HG03159 (cell line): ENCODE data around the gene ANKRD23.

Experiments
- ATAC-seq: cut with Tn5 transposase; IDR thresholded peaks from one replicate; pipeline ENCODE4 v1.9.1; 2021; ENCODE audit warnings: mild to moderate bottlenecking, moderate library complexity; ENCODE audit not compliant: unreplicated experiment

Gene ANKRD23

DNA sequence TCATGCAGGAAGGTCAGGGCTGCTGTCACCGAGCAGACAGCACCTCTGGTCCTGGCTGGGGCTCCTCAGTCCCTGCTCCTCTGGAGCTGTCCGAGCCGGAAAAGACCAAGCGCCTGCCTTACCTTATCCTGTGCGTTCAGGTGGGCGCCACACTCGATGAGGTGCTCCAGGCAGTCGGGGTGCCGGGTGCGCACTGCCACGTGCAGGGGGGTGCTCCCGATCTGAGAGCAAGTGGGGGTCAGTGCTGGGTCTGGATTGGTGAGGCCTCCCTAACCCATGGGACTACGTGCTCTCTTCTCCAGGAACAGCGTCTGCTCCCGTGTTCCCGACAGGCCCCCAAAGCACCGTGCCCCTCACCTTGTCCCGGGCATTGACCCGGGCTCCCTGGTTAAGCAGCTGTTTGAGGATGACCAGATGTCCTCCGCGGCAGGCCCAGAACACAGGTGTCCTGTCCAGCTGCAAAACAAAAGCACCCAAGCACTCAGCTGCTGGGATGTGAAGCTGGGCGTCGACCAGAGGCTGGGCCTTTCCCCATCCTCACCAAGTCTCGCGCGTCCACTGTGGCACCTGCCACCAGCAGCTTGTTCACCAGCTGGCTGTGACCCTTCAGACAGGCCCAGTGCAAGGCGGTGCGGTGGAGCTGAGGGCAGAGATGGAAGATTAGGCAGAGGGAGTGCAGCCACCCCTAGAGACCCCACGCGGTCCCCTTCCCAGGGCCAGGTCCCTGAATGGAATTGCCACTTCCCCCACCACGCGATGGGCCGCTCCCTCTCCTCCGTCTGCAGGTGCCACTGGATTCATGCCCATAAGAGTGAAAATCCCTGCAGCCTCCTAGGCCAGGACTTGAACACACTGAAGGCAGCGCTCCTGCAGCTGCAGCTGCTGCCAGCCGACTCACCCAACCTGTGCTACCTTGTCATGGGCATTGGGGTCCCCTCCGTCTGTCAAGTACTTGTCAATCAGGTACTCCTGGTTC is 3.7 kb downstream of the ANKRD23 start:
- no peak for ATAC-seq

DNA sequence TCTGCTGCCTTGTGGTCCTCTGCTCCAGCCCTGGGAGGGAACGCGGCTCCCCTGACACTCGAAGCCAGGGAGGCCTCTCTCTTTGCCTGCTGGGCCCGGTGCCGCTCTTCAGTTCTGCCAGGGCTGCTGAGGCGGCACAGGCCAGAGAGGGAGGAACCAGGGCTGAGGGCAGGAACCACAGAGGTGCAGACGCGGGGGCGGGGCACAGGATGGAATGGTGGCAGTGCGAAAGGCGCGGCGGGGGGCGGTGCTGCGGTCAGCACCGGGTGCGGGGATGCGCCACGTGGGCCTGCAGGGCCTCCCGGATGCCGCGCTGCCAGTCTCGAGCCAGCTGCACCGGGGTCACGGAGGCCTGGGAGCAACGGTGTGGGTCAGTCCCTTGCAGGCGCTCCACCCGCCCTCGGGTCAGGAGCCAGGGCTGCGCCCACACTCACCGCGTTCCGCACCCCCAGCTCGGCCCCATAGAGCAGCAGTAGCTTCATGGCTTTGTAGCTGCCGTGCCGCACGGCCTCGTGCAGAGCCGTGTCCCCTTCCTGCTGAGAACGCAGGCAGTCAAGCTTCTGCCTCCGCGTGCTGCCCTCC is 4.4 kb downstream of the ANKRD23 start:
- peak; percentile 74 for ATAC-seq

DNA sequence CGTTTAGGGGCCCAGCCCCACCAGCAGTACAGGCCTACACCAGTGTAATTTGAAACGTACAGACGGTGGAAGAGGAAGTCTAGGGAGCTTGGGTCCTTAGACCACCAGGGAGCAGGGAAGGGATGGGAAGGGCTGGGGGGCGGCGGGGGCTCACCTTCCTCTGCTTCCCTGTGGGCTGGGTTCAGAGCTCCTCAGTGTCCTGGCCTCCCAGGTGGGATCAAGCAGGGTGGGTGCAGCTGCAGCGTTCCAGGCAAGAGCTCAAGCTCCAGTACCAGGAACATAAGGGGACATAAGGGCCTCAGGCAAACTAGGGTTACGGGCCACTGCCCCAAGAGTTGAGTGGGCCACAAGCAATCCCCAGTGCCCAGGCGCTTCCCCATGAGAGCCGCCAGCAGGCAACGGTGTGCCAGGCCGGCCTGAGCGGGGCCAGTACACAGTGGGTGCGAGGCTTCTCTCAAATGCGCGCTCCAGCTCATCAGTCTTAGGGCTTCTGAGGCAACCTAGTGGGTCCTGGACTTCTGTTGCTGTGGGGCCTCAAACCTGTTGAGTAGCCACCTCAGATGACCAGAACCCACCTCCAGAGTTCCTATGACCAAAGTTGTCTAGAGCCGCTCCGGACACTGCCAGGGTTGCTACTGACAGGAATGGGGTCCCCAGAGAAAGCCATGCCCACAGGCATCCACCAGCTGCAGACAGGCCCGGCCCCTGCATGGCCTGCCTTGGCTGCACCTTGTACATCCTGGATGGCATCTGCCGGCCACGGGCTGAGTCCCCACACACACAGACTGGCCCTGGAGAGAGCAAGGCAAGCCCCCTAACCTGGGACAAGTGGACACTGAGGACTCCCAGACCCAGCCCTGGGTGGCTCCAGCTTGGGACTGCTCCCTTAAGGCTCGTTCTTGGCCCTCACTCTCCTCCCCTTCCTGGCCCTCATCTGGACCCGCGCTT is 5.2 kb downstream of the ANKRD23 start:
- ATAC-seq = no peak

DNA sequence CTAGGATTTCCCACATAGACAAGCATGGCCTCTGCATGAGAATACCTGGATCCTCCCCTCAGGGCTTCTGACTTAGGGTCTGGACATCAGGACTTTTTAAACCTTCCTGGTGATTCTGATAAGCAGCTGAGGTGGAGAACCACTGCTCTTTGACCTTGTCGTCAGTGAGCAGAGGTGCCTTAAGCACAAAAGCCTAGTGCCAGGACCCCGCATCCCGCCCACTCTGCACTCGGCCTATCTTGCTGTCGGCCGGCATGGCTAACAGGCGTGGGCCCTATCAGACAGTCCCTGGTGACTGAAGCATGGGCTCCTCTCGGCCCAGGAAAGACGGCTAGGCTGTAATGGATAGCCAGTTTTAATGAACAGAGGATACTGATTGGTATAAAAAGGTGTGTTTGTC is 6.2 kb downstream of the ANKRD23 start:
- no peak for ATAC-seq

DNA sequence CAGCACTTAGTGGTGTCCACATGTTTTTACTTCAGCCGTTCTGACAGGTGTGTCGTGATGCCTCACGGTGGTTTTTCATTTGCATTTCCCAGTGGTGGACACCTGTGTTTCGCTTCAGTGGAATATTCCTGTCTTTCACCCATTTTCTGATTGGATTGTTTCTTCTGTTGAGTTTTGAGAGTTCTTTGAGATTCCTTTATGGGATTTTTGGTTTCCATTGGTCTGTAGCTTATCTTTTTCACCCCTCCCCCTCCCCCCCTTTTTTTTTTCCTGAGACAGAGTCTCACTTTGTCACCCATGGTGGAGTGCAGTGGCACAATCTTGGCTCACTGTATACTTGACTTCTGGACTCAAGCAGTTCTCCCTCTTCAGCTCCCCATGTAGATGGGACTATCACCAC is 8.0 kb downstream of the ANKRD23 start:
- no peak for ATAC-seq

DNA sequence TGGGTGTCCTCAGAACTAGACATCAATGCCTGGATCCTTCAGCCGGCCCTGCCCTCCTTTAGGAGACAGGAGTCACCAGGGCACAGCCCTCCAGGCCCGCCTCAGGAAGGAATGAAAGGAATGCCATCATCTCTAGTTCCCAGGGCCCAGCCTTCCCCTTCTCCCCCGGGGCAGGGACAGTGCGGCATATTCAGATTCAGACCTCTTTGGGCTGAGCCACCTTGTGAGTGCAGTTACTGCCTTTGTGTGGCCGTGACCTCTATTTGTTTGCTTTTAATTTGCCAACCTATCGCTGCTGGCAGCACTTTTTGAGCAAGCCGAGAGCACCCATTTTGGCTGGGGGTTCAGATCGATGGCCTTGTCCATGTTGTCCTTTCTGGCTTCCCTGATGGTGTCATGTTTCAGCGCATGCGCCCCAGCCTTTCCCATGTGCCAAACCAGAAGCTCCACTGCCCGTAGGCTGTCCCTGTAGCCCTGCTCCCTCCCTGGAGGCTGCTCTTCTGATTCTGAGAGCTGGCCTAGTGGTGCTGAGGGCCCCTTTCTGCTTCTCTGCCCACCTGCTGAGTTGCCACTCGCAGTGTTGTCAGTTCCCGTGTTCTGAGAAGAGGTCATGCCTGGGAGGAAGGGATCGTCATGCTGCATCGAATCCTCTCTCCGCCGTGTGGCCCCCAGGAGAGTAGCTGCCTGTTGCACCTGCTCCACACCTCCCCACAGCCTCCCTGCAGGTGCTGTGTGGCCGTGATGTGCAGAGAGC is 10.9 kb downstream of the ANKRD23 start:
- ATAC-seq = no peak

DNA sequence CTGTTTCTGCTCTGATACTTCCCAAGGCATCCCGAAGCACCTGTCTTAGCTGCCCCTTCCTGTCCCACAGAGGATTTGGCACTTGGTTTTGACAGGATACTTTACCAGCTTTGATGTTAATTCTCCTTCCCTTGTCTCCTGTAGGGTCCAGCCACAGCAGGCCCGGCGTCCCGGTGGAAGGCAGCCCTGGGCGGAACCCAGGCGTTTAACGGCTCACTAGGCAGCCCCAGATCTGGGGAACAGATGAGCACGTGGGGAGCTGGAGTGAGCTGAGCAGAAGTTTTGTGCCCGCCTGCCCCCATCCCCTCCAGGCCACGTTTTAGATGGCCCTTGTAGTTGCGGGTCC is 11.4 kb downstream of the ANKRD23 start:
- ATAC-seq = no peak

DNA sequence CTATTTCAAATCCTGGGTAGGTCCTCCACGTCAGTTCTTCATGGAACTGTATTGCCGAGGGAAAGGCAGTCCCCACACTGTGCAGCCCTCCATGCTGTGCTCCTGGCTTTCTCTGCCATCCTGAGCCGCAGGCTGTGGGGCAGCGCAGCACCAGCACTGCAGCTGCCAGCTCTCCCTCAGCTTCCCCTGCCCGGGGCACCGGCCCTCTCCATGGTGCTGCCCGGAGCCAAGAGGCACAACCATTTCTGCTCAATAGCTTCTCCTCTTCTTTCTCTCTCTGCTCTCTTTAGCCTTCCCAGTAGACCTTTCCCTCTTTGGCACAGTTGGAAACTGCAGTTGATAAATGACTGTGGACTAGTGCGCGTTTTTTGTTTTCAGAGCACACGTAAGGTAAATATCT is 12.1 kb downstream of the ANKRD23 start:
- ATAC-seq = no peak

DNA sequence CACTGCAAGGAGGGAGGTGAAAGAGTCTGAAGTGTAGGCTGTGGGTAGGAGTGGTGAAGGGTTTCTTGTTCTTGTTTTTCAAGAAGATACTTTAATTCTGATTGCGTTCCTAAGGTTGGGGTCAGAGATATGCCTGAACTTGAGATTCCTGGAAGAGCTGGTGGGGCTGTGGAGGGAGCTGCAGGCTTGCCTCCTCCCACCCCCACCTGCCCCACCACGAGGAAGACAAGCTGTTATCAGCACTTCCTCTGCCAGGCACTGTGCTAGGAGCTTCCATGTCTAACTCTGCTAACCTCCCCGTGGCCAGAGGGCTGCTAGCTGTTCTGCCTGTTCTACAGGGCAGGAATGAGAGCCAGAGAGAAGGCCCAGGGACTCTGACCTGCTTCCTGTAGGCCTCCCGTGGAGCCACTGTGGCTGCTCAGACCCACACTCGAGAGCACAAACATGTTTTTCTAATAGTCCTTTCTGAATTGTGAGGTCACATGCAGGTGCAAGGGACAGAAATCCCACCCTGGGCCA is 13.7 kb downstream of the ANKRD23 start:
- ATAC-seq = no peak

DNA sequence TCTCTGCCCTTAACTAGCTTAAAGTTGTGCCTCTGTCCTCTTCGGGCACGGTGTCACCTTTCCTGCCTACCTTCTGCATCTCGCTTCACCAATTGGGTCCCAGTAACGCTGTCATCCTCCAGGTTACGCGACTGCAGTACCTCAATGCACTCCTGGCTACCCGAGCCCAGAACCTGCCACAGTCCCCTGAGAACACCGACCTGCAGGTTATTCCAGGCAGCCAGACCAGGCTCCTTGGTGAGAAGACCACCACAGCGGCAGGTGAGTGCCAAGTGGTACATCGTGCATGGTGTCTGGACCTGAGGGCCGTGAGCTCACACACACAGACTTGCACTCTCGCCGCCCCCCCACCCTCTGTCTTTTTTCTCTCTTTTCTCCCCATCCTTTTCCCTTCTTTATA is 14.9 kb downstream of the ANKRD23 start:
- no peak for ATAC-seq

DNA sequence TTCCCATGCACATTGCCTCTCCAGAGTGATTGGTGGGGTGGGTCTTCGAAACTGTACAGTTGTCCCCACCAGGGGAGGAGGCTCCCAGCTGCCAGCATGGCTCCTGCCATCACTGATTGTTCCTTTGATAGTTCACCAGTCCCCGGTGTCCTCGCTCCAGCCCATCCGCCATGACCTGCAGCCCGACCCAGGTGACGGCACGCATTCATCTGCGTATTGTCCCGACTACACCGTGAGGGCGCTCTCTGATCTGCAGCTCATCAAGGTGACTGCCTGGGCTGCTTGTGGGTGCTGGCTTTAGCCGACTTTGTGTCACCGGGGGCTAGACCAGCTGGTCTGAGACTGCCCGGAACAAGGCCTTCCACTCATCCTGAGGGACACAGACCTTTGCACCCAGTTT is 15.4 kb downstream of the ANKRD23 start:
- ATAC-seq = no peak

DNA sequence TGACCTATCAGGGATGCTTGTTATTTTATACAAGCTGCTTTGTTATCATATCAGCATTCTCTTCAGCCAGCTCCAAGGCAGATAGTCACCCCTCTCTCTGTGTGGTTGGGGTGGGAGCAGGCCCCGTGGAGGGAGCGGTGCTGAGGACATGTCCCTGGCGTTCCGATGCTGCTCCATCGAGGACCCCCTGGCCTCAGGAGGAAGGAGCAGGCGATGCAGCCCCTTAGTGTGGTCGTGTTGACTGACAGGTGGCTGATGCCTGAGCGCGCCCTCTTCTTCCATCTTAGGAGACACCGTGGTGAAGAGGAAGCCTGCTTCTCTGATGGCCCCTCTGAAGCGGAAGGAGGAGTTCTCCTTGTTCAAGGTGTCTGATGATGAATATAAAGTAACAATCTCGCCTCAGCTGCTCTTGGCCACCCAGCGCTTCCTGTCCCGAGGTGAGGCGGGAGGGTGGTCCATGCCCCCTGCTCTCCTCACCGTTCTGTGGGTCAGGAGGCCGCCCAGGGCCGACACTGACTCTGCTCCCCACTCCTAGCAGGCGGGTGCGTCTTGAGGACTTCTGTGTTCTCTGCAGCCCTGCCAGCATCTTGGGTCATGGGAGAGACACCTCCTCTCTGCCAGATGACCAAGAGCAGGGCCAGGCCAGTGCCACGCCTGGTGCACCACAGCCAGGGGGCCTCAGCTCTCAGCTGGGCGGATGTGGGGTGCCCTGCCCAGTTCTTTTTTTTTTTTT is 17.1 kb downstream of the ANKRD23 start:
- no peak for ATAC-seq

DNA sequence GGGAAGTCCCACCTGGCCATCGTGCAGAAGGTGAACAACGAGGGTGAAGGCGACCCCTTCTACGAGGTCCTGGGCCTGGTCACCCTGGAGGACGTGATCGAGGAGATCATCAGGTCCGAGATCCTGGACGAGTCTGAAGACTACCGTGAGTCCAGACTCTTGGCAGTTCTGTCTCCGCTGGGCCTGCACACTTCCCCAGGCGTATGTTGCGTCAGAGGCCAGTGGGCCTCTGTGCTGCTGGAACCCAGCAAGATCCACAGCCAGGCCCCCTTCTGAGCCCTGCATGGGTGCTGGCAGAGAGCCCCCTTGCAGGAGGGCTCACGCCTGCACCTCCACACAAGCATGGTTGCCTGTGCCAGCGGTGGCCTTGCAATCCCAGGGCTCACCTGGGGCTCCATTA is 18.8 kb downstream of the ANKRD23 start:
- no peak for ATAC-seq

DNA sequence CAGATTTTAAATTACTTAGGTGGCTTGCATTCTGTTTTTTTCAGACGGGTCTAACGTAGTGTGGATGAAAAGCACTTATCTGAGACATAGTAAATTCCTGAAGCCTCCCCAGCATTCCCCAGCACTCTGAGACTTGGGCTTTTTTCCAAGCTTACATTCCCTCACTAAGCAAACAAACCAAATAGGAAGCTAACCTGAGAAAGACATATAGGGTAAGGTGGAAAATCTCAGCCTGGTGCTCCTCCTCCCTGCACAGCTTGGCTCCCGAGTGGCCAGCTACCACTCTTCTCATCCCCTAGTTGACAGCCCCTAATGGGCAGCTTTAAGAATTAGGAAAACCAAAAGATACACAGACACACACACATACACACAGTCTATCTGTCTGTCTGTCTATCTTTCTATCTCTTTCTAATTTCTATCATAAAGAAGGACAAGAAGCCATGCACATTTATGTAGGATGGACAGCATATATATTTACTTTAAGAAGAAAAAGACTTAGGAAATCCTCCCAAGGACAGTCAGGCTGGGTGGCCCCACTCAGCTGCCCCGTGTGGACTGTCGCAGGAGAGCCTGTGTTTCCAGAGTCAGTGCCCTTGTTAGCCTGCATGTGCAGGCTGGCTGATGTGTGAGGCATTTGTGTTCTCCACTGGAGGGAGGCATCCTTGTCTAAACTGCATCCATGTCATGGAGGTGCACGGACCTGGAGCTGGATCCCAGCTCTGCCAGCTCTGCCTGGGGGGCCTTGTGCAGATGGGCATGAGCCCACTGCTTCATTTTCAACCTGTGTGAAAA is 19.5 kb downstream of the ANKRD23 start:
- no peak for ATAC-seq

DNA sequence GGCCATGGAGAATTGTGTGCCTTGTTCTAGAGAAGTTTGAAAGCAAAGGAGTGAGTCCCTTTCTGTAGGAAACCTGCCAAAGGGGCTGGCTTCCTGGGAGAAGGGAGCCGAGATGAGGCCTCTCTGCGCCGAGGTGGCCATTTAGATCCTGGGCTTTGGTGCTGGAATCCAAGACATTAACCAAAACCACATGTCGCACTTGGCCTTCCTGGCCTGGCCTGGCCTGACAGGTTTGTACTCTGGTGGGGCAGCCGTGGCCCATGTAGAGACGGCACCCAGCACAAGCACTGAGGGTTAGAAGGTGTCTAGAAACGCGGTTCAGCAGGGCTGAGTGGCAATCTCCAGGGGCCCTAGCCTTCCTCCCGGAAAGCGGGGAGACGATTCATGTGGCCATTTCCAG is 20.6 kb downstream of the ANKRD23 start:
- ATAC-seq = no peak

DNA sequence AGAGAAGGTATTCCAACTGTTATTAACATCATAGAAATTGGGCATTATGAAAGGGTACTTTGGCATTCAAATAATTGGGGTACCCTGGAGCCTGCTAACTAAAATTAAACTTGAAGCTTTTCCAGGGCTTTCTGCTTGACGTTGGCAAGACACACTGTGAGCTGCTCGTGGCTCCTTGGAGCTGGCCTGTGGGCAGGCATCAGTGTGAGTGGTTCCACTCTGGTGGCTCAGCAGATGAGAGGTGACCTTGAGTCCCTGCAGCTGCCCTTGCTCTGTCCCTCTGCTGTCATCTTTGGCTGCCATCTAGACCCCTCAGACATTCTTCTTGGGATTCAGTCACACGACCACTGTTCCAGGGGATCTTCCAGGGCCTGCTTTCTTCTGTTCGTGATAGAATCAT is 21.0 kb downstream of the ANKRD23 start:
- no peak for ATAC-seq

DNA sequence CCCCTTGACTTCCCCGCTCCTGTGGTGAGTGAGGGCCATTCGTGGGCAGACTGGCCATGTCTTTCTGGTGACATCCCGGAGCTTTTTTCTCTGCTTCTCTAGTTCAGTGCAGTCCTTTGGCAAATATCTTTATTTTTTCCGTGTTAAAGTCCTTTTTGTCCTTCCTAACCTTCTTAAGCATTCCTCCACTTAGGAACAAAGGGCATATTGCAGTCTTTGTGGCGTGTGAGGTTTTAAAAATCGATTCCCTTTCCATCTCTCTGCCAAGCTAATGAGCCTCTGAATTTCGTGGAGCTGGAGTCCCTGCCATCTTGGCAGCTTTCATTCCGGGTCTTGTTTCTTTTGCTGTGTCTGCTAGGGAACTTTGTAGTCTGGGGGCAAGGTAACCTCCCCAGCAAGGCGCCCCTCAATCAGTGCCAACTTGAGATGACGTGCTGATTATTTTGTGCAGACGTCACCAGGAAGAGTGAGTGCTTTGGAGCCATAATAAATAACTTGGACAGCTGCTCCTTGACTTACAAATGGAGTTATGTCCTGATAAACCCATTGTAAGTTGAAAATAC is 22.6 kb downstream of the ANKRD23 start:
- ATAC-seq = no peak

DNA sequence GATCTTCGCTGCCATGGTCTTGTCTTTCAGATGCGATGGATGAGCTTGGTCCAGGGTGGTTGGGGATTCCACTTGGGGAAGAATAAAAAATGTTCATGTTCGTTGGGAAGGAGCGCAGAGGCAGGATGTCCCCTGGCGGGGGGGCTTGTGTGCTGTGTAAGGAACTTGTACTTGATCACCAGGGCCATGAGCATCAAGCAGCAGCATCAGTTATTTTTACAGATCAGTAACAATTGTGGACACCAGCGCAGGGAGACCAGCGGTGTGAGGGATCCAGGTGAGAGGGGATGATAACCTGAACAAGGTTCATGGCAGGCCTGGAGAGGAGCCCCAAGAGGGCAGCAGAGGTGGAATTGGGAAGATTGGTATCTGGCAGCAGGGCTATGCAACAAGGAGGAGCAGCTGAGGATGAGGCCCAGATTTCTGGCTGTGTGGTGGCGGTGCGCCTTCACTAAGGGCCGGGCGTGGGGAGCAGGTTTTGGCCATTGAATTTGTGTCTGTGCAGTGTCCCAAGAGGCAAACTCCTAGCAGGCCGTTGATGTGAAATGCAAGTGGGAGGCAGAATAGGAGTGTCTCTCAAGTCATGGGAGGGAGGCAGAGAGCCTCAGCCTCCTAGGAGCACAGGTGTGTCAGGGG is 23.8 kb downstream of the ANKRD23 start:
- no peak for ATAC-seq
